ENCODE data around the gene COX19.
"Not testable (repeated sequence)": the region's sequence is repeated elsewhere in the genome, so short reads cannot be mapped to it uniquely, and the experiment has no call there.

The COX19 gene

GRCh38 chr7:962401-963081 lies 12.8 kb downstream of the COX19 start:
- Histone ChIP-seq H3K4me1 (ENCODE audit: control insufficient read depth, insufficient read depth, low read length) (0 out of 2 replicates have a peak, but pooled peaks cover 6% of the 10 kb centered on the region), H3K27me3 (ENCODE audit: control insufficient read depth, insufficient read depth, low read length) (no peaks in the 10 kb centered on the region), H3K9me3 (ENCODE audit: control insufficient read depth, insufficient read depth, low read length) (no peaks in the 10 kb centered on the region), H3K4me3 (ENCODE audit: low read depth, low read length) (no peak overlapping the region), H3K9ac (ENCODE audit: low read depth, low read length) (no peak overlapping the region), H3K27ac (ENCODE audit: low read depth, low read length) (no peak overlapping the region), H3K36me3 (ENCODE audit: control insufficient read depth, insufficient read depth, low read length) (peaks cover 9% of the 10 kb centered on the region)

- H3K36me3 ChIP-seq (ENCODE audit: control insufficient read depth, insufficient read depth, low read length): peaks cover 3% of the 10 kb centered on the region; the same call in 1 of the 2 replicates
- H3K27me3 ChIP-seq (ENCODE audit: control insufficient read depth, insufficient read depth, low read length): no peaks in the 10 kb centered on the region
- H3K9me3 ChIP-seq (ENCODE audit: control insufficient read depth, insufficient read depth, low read length): no peaks in the 10 kb centered on the region
- no peak overlapping the region for H3K4me3 ChIP-seq (ENCODE audit: low read depth, low read length)
- H3K9ac ChIP-seq (ENCODE audit: low read depth, low read length): no peak overlapping the region
- 0 out of 2 replicates have a peak, but pooled peaks cover 6% of the 10 kb centered on the region for H3K4me1 ChIP-seq (ENCODE audit: control insufficient read depth, insufficient read depth, low read length)
- H3K27ac ChIP-seq (ENCODE audit: low read depth, low read length): no peak overlapping the region
These were observed 13.6 kb downstream of the COX19 start for GRCh38 chr7:961546-962400.

- H3K4me1 ChIP-seq (ENCODE audit: control insufficient read depth, insufficient read depth, low read length); H3K9me3 ChIP-seq (ENCODE audit: control insufficient read depth, insufficient read depth, low read length); H3K27ac ChIP-seq (ENCODE audit: low read depth, low read length); H3K9ac ChIP-seq (ENCODE audit: low read depth, low read length); H3K4me3 ChIP-seq (ENCODE audit: low read depth, low read length); H3K27me3 ChIP-seq (ENCODE audit: control insufficient read depth, insufficient read depth, low read length); H3K36me3 ChIP-seq (ENCODE audit: control insufficient read depth, insufficient read depth, low read length): not testable (repeated sequence)
These were observed 14.4 kb downstream of the COX19 start for GRCh38 chr7:960972-961371.

- H3K9ac ChIP-seq (ENCODE audit: low read depth, low read length): no peak overlapping the region
- peaks cover 7% of the 10 kb centered on the region for H3K27me3 ChIP-seq (ENCODE audit: control insufficient read depth, insufficient read depth, low read length)
- H3K27ac ChIP-seq (ENCODE audit: low read depth, low read length): no peak overlapping the region
- no peaks in the 10 kb centered on the region for H3K36me3 ChIP-seq (ENCODE audit: control insufficient read depth, insufficient read depth, low read length)
- no peaks in the 10 kb centered on the region for H3K9me3 ChIP-seq (ENCODE audit: control insufficient read depth, insufficient read depth, low read length)
- 0 out of 2 replicates have a peak, but pooled peaks cover 6% of the 10 kb centered on the region for H3K4me1 ChIP-seq (ENCODE audit: control insufficient read depth, insufficient read depth, low read length)
- H3K4me3 ChIP-seq (ENCODE audit: low read depth, low read length): no peak overlapping the region
These were observed 15.0 kb downstream of the COX19 start for GRCh38 chr7:960269-960871.

- not testable (repeated sequence) for H3K4me3 ChIP-seq (ENCODE audit: low read depth, low read length); H3K36me3 ChIP-seq (ENCODE audit: control insufficient read depth, insufficient read depth, low read length); H3K27ac ChIP-seq (ENCODE audit: low read depth, low read length); H3K4me1 ChIP-seq (ENCODE audit: control insufficient read depth, insufficient read depth, low read length); H3K9ac ChIP-seq (ENCODE audit: low read depth, low read length); H3K9me3 ChIP-seq (ENCODE audit: control insufficient read depth, insufficient read depth, low read length)
- H3K27me3 ChIP-seq (ENCODE audit: control insufficient read depth, insufficient read depth, low read length): peaks cover 13% of the 10 kb centered on the region
These were observed 15.6 kb downstream of the COX19 start for GRCh38 chr7:959740-960139.

GRCh38 chr7:959271-959670 lies 16.1 kb downstream of the COX19 start:
- no peak overlapping the region for H3K4me3 ChIP-seq (ENCODE audit: low read depth, low read length)
- H3K36me3 ChIP-seq (ENCODE audit: control insufficient read depth, insufficient read depth, low read length): no peaks in the 10 kb centered on the region
- no peaks in the 10 kb centered on the region for H3K9me3 ChIP-seq (ENCODE audit: control insufficient read depth, insufficient read depth, low read length)
- no peak overlapping the region for H3K9ac ChIP-seq (ENCODE audit: low read depth, low read length)
- H3K27ac ChIP-seq (ENCODE audit: low read depth, low read length): no peak overlapping the region
- 0 out of 2 replicates have a peak, but pooled peaks cover 6% of the 10 kb centered on the region for H3K4me1 ChIP-seq (ENCODE audit: control insufficient read depth, insufficient read depth, low read length)
- peaks cover 14% of the 10 kb centered on the region for H3K27me3 ChIP-seq (ENCODE audit: control insufficient read depth, insufficient read depth, low read length)

GRCh38 chr7:958221-959200 lies 16.8 kb downstream of the COX19 start:
- Histone ChIP-seq H3K27ac (ENCODE audit: low read depth, low read length) (no peak overlapping the region), H3K9ac (ENCODE audit: low read depth, low read length) (no peak overlapping the region), H3K4me3 (ENCODE audit: low read depth, low read length) (no peak overlapping the region), H3K4me1 (ENCODE audit: control insufficient read depth, insufficient read depth, low read length) (0 out of 2 replicates have a peak, but pooled peaks cover 6% of the 10 kb centered on the region), H3K27me3 (ENCODE audit: control insufficient read depth, insufficient read depth, low read length) (peaks cover 18% of the 10 kb centered on the region), H3K9me3 (ENCODE audit: control insufficient read depth, insufficient read depth, low read length) (no peaks in the 10 kb centered on the region), H3K36me3 (ENCODE audit: control insufficient read depth, insufficient read depth, low read length) (no peaks in the 10 kb centered on the region)

GRCh38 chr7:957418-958220 lies 17.7 kb downstream of the COX19 start:
- Histone ChIP-seq H3K4me1 (ENCODE audit: control insufficient read depth, insufficient read depth, low read length) (0 out of 2 replicates have a peak, but pooled peaks cover 6% of the 10 kb centered on the region), H3K9ac (ENCODE audit: low read depth, low read length) (no peak overlapping the region), H3K27ac (ENCODE audit: low read depth, low read length) (no peak overlapping the region), H3K36me3 (ENCODE audit: control insufficient read depth, insufficient read depth, low read length) (no peaks in the 10 kb centered on the region), H3K9me3 (ENCODE audit: control insufficient read depth, insufficient read depth, low read length) (no peaks in the 10 kb centered on the region), H3K4me3 (ENCODE audit: low read depth, low read length) (no peak overlapping the region), H3K27me3 (ENCODE audit: control insufficient read depth, insufficient read depth, low read length) (peaks cover 27% of the 10 kb centered on the region)

- H3K9me3 ChIP-seq (ENCODE audit: control insufficient read depth, insufficient read depth, low read length): no peaks in the 10 kb centered on the region
- H3K4me1 ChIP-seq (ENCODE audit: control insufficient read depth, insufficient read depth, low read length): 0 out of 2 replicates have a peak, but pooled peaks cover 6% of the 10 kb centered on the region
- no peaks in the 10 kb centered on the region for H3K36me3 ChIP-seq (ENCODE audit: control insufficient read depth, insufficient read depth, low read length)
- no peak overlapping the region for H3K4me3 ChIP-seq (ENCODE audit: low read depth, low read length)
- no peak overlapping the region for H3K27ac ChIP-seq (ENCODE audit: low read depth, low read length)
- H3K9ac ChIP-seq (ENCODE audit: low read depth, low read length): no peak overlapping the region
- peaks cover 30% of the 10 kb centered on the region for H3K27me3 ChIP-seq (ENCODE audit: control insufficient read depth, insufficient read depth, low read length)
These were observed 19.3 kb downstream of the COX19 start for GRCh38 chr7:956031-956430.

All from HUES48 (cell line).